ENCODE data around the gene ZFPL1.

GRCh38 chr11:65083834-65084597 lies at the start of gene ZFPL1, which contains the start of gene CDCA5:
- TF ChIP-seq CTCF (IDR thresholded peaks at IDR 0.05; ENCODE audit: insufficient read depth, low read length, poor library complexity, severe bottlenecking) = no peak
- TF ChIP-seq EZH2phosphoT487 (conservative IDR thresholded peaks at IDR 0.05; ENCODE audit: low read length) = no peak
